Glutamatergic neuron (in vitro differentiated cells): ENCODE measurements around the gene ETV1. TPM values are rescaled to one million over a fixed set of nuclear protein-coding genes. Genes with fewer than 3 reads are reported as not detected.

Experiments used
- DNase-seq: peaks from one replicate; pipeline ENCODE4 v3.0.0; 2022
- H3K27ac Mint-ChIP-seq: one replicate; pipeline ENCODE4 v1.8.0; 2020; ENCODE audit warnings: mild to moderate bottlenecking, mixed read lengths, inconsistent platforms; ENCODE audit not compliant: unreplicated experiment
- H3K27me3 Mint-ChIP-seq: one replicate; pipeline ENCODE4 v1.8.0; 2020; ENCODE audit warnings: mild to moderate bottlenecking, moderate library complexity, mixed read lengths, inconsistent platforms; ENCODE audit not compliant: unreplicated experiment
- H3K36me3 Mint-ChIP-seq: one replicate; pipeline ENCODE4 v1.8.0; 2020; ENCODE audit warnings: mild to moderate bottlenecking, mixed read lengths, inconsistent platforms; ENCODE audit not compliant: unreplicated experiment
- H3K4me1 Mint-ChIP-seq: one replicate; pipeline ENCODE4 v1.8.0; 2020; ENCODE audit warnings: mild to moderate bottlenecking, low read depth, mixed read lengths, inconsistent platforms; ENCODE audit not compliant: unreplicated experiment
- H3K4me3 Mint-ChIP-seq: one replicate; pipeline ENCODE4 v1.8.0; 2020; ENCODE audit warnings: mild to moderate bottlenecking, mixed read lengths, inconsistent platforms; ENCODE audit not compliant: unreplicated experiment
- H3K9me3 Mint-ChIP-seq: one replicate; pipeline ENCODE4 v1.8.0; 2020; ENCODE audit warnings: mild to moderate bottlenecking, moderate library complexity, mixed read lengths, inconsistent platforms; ENCODE audit not compliant: unreplicated experiment
- total RNA-seq: library from RNA; stranded (reverse); fragmentation: NEBNext Ultra II Directional; extraction: Animal tissue kit (Norgen Biotek cat#: 25700); gene quantifications from one replicate; pipeline ENCODE4 v1.2.1, GENCODE V29; 2021; ENCODE audit not compliant: unreplicated experiment
- TF ChIP-seq, protein P1 (sequence below): fragments of 200-600 bp; sonication (generic); IDR thresholded peaks from one replicate; pipeline ENCODE4 v1.5.0; 2021; ENCODE audit not compliant: partially characterized antibody, unreplicated experiment

Gene ETV1
- total RNA-seq, 1 donor from 2014 or later: 51.8 TPM

- no peaks in the 10 kb centered on the region for H3K36me3 Mint-ChIP-seq
- peak overlapping the region; percentile 72 for H3K4me3 Mint-ChIP-seq
- H3K27ac Mint-ChIP-seq: peak overlapping the region; percentile 40
- TF ChIP-seq, protein P1, sequence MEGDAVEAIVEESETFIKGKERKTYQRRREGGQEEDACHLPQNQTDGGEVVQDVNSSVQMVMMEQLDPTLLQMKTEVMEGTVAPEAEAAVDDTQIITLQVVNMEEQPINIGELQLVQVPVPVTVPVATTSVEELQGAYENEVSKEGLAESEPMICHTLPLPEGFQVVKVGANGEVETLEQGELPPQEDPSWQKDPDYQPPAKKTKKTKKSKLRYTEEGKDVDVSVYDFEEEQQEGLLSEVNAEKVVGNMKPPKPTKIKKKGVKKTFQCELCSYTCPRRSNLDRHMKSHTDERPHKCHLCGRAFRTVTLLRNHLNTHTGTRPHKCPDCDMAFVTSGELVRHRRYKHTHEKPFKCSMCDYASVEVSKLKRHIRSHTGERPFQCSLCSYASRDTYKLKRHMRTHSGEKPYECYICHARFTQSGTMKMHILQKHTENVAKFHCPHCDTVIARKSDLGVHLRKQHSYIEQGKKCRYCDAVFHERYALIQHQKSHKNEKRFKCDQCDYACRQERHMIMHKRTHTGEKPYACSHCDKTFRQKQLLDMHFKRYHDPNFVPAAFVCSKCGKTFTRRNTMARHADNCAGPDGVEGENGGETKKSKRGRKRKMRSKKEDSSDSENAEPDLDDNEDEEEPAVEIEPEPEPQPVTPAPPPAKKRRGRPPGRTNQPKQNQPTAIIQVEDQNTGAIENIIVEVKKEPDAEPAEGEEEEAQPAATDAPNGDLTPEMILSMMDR: no peak
- DNase-seq: no peak
- H3K9me3 Mint-ChIP-seq: peaks cover 2% of the 10 kb centered on the region
- H3K27me3 Mint-ChIP-seq: no peaks in the 10 kb centered on the region
- peaks cover 36% of the 10 kb centered on the region for H3K4me1 Mint-ChIP-seq
Observed at GRCh38 chr7:13982940-13983677, 6.4 kb downstream of the ETV1 start.

DNA sequence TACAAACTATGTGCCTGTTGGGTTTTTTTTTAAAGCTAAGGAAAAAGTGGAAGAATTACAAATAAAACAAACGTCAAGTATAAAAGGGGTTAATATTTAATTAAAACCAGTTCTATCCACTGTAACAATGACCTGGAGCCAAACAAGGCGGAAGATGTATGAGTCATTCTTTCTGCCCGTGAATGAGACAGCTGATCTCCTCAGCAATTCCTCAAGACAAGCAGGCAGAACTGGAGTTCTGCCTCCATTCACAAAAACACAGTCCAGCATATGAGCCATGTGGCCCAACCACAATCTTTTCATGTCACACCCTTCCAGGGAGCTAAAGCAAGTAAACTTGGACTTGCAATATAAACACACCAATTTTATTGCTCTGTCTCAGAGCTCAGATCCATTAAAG is 8.4 kb downstream of the ETV1 start:
- no peaks in the 10 kb centered on the region for H3K9me3 Mint-ChIP-seq
- H3K4me1 Mint-ChIP-seq: peaks cover 32% of the 10 kb centered on the region
- no peaks in the 10 kb centered on the region for H3K36me3 Mint-ChIP-seq

DNA sequence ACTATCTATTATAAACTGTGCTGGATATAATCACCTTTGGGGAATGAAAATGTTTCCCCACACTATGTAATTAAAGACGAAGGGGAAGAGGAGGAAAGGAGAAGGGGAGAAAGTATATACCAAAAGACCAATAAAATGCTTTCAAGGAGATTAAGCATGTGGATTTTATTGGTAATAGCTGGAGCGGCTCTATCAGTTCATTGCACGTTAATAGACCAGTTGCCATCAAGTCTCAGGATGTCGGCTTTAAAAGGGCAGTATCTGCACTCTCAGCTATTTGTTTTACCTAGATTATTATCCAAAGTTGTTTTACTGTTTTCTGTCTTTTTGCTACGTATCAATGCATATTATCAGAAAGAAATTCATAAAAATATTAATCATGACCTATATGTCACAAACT is 9.0 kb downstream of the ETV1 start:
- no peak overlapping the region for H3K27ac Mint-ChIP-seq

More for the DNA sequence above, 8.4 kb downstream of the ETV1 start:
- Mint-ChIP-seq H3K27ac (peak overlapping the region; percentile 31), H3K27me3 (no peaks in the 10 kb centered on the region), H3K4me3 (peak overlapping the region; percentile 45)
- TF ChIP-seq, protein P1: no peak
- DNase-seq: no peak

DNA sequence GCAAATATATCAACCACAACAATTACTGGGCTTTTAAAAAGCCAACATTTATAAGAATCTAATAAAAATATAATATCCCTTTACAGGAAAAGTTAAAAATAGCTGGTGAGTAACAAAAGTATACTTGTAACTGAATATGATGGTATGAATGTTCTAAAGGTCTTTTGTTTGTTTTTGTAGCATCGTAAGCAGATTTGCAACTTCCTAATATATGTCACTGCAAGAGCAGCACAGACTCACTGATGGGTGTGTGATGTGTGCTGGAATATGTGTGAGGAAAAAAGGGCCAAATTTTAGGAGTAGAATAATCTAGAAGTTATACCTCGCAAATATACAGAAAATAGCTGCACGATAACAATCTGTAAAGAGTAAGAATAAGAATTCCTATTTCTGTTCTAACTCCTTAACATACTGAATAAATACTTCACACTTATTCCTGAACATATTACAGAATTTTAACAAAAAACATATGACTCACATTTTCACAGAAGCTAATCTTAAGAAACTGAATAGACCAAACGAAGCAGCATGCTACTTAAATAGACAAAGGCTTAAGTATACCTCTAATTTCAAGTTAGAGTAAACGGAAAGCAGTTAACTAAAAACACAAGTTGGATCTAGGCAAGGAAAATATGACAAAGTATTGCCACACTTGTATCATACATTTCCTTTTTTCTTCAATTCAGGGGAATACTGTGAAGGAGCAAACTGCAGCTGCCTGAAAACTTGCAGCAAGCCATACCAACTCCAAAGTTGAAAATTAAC is 9.6 kb downstream of the ETV1 start:
- H3K27ac Mint-ChIP-seq: peak overlapping the region; percentile 48
- H3K9me3 Mint-ChIP-seq: no peaks in the 10 kb centered on the region
- H3K36me3 Mint-ChIP-seq: no peaks in the 10 kb centered on the region
- DNase-seq: no peak
- H3K4me1 Mint-ChIP-seq: peaks cover 28% of the 10 kb centered on the region
- TF ChIP-seq, protein P1: no peak
- peak overlapping the region; percentile 32 for H3K4me3 Mint-ChIP-seq
- no peaks in the 10 kb centered on the region for H3K27me3 Mint-ChIP-seq

More for the DNA sequence above, 9.0 kb downstream of the ETV1 start:
- peaks cover 28% of the 10 kb centered on the region for H3K4me1 Mint-ChIP-seq
- no peaks in the 10 kb centered on the region for H3K9me3 Mint-ChIP-seq
- no peaks in the 10 kb centered on the region for H3K36me3 Mint-ChIP-seq
- H3K4me3 Mint-ChIP-seq: no peak overlapping the region
- TF ChIP-seq, protein P1: no peak
- DNase-seq: no peak
- no peaks in the 10 kb centered on the region for H3K27me3 Mint-ChIP-seq

- no peak overlapping the region for H3K4me3 Mint-ChIP-seq
- no peaks in the 10 kb centered on the region for H3K27me3 Mint-ChIP-seq
- TF ChIP-seq, protein P1: no peak
- no peaks in the 10 kb centered on the region for H3K9me3 Mint-ChIP-seq
- DNase-seq: no peak
- H3K36me3 Mint-ChIP-seq: no peaks in the 10 kb centered on the region
- H3K4me1 Mint-ChIP-seq: peaks cover 17% of the 10 kb centered on the region
- H3K27ac Mint-ChIP-seq: no peak overlapping the region
Observed at GRCh38 chr7:13976594-13976993, 12.9 kb downstream of the ETV1 start.
